H1 (cell line): Measurements from ENCODE around the gene TNFRSF1A. TPM values are rescaled to one million over a fixed set of nuclear protein-coding genes. Genes with fewer than 3 reads are reported as not detected.

Experiments
- CTCF ChIA-PET: fragments of 300-600 bp; sonication (Branson Sonifier 250); formaldehyde crosslinking; loops from one replicate; lab custom pipeline; 2021; ENCODE audit not compliant: partially characterized antibody; lab: Charles Lee
- POLR2A ChIA-PET: fragments of 300-600 bp; sonication (Branson Sonifier 250); formaldehyde crosslinking; loops from one replicate; lab custom pipeline; 2021; ENCODE audit warnings: inconsistent platforms; ENCODE audit not compliant: partially characterized antibody; lab: Charles Lee
- DNase-seq, 2 experiments: peaks; one replicate each; pipeline versions ENCODE4 v3.0.0 to v3.0.0-alpha.2; 2010 to 2022; ENCODE audit warnings: low spot score in 2 of 2, low read depth in 1 of 2, mixed read lengths in 1 of 2
- FAIRE-seq: peaks from 2 replicates; lab custom pipeline; 2011; peaks lifted over from hg19 to GRCh38; lab: Jason Lieb, UNC
- H2AFZ ChIP-seq: 2 replicates; pipeline ENCODE4 v1.8.1; 2012; ENCODE audit warnings: low read length, inconsistent platforms
- H2AK5ac ChIP-seq: 2 replicates; pipeline ENCODE4 v1.6.1; 2013; ENCODE audit warnings: low read depth, low read length
- H2BK120ac ChIP-seq: replicated peaks from 2 replicates; pipeline ENCODE3; 2013; ENCODE audit warnings: low read depth, low read length, inconsistent platforms
- H2BK12ac ChIP-seq: 2 replicates; pipeline ENCODE4 v1.6.1; 2013; ENCODE audit warnings: low read depth, low read length
- H2BK15ac ChIP-seq: 2 replicates; pipeline ENCODE4 v1.6.1; 2013; ENCODE audit warnings: low read length
- H2BK20ac ChIP-seq: 2 replicates; pipeline ENCODE4 v1.6.1; 2013; ENCODE audit warnings: low read length
- H2BK5ac ChIP-seq: 2 replicates; pipeline ENCODE4 v1.6.1; 2013; ENCODE audit warnings: low read depth, low read length
- H3K14ac ChIP-seq: 2 replicates; pipeline ENCODE4 v1.6.1; 2013; ENCODE audit warnings: inconsistent platforms; ENCODE audit not compliant: insufficient read length
- H3K18ac ChIP-seq: 2 replicates; pipeline ENCODE4 v1.6.1; 2013; ENCODE audit warnings: low read length; ENCODE audit errors: extremely low read depth
- H3K23ac ChIP-seq: 2 replicates; pipeline ENCODE4 v1.6.1; 2013; ENCODE audit warnings: inconsistent platforms; ENCODE audit not compliant: insufficient read length
- H3K23me2 ChIP-seq: 2 replicates; pipeline ENCODE4 v1.6.1; 2013; ENCODE audit warnings: low read depth, low read length
- H3K27ac ChIP-seq: 2 replicates; pipeline ENCODE4 v1.6.1; 2011; ENCODE audit warnings: low read depth, low read length, inconsistent platforms
- H3K27me3 ChIP-seq, 4 experiments: replicated peaks in 1 of 4; 1 replicate in 1 of 4; 2 replicates in 3 of 4; pipeline versions ENCODE4 v1.6.1 to v1.8.1; 2011 to 2013; ENCODE audit warnings: low read length in 3 of 4, mild to moderate bottlenecking in 3 of 4, inconsistent platforms in 2 of 4, mixed read lengths in 2 of 4, moderate library complexity in 1 of 4; ENCODE audit not compliant: control insufficient read depth in 3 of 4, insufficient read depth in 3 of 4; ENCODE audit errors: extremely low read depth in 1 of 4
- H3K36me3 ChIP-seq, 4 experiments: 2 replicates each; pipeline versions ENCODE4 v1.6.1 to v1.8.1; 2011 to 2013; ENCODE audit warnings: mild to moderate bottlenecking in 4 of 4, low read length in 3 of 4, moderate library complexity in 2 of 4, control low read depth in 1 of 4, inconsistent platforms in 1 of 4; ENCODE audit not compliant: insufficient read depth in 4 of 4, control insufficient read depth in 2 of 4
- H3K4ac ChIP-seq: replicated peaks from 2 replicates; pipeline ENCODE3; 2013; ENCODE audit warnings: low read length, low read depth, mixed read lengths, inconsistent platforms; ENCODE audit not compliant: insufficient read length
- H3K4me1 ChIP-seq, 4 experiments: replicated peaks in 1 of 4; 1 replicate in 1 of 4; 2 replicates in 3 of 4; pipeline versions ENCODE4 v1.6.1 to v1.8.1; 2011 to 2013; ENCODE audit warnings: low read length in 3 of 4, inconsistent platforms in 2 of 4, mixed read lengths in 1 of 4; ENCODE audit not compliant: insufficient read depth in 4 of 4, control insufficient read depth in 3 of 4
- H3K4me2 ChIP-seq, 2 experiments: 2 replicates each; pipeline versions ENCODE4 v1.6.1 to v1.8.1; 2011 to 2013; ENCODE audit warnings: low read depth in 2 of 2, low read length in 2 of 2, control low read depth in 1 of 2, inconsistent platforms in 1 of 2, mild to moderate bottlenecking in 1 of 2; ENCODE audit not compliant: insufficient read depth in 1 of 2
- H3K4me3 ChIP-seq, 4 experiments: fragments of 200-600, 300-600 bp in 1 of 4; sonication (generic), shearing (Covaris generic), sonication (Bioruptor Twin) in 1 of 4; 2 replicates each; pipeline versions ENCODE4 v1.5.1 to v1.8.1; 2011 to 2016; ENCODE audit warnings: low read length in 4 of 4, low read depth in 3 of 4, control low read depth in 2 of 4, inconsistent platforms in 2 of 4, mild to moderate bottlenecking in 2 of 4, mixed read lengths in 1 of 4, moderate library complexity in 1 of 4; ENCODE audit not compliant: insufficient read depth in 2 of 4; ENCODE audit errors: extremely low read depth in 1 of 4
- H3K56ac ChIP-seq: replicated peaks from 2 replicates; pipeline ENCODE3; 2013; ENCODE audit warnings: low read depth, mild to moderate bottlenecking, mixed read lengths, low read length, inconsistent platforms; ENCODE audit not compliant: insufficient read length
- H3K79me1 ChIP-seq: 2 replicates; pipeline ENCODE4 v1.6.1; 2013; ENCODE audit warnings: low read depth, low read length, control low read depth
- H3K79me2 ChIP-seq, 2 experiments: 2 replicates each; pipeline versions ENCODE4 v1.6.1 to v1.8.1; 2012 to 2013; ENCODE audit warnings: low read length in 2 of 2, mild to moderate bottlenecking in 2 of 2, inconsistent platforms in 1 of 2; ENCODE audit not compliant: insufficient read depth in 2 of 2, control insufficient read depth in 1 of 2
- H3K9ac ChIP-seq, 4 experiments: replicated peaks in 1 of 4; 1 replicate in 1 of 4; 2 replicates in 3 of 4; pipeline versions ENCODE4 v1.6.1 to v1.8.1; 2011 to 2013; ENCODE audit warnings: low read depth in 3 of 4, low read length in 3 of 4, control low read depth in 2 of 4, mild to moderate bottlenecking in 2 of 4, moderate library complexity in 2 of 4, inconsistent platforms in 1 of 4; ENCODE audit errors: extremely low read depth in 1 of 4
- H3K9me3 ChIP-seq, 2 experiments: 2 replicates each; pipeline versions ENCODE4 v1.6.1 to v1.8.1; 2012 to 2013; ENCODE audit warnings: mild to moderate bottlenecking in 2 of 2, moderate library complexity in 2 of 2, control low read depth in 1 of 2, inconsistent platforms in 1 of 2, low read depth in 1 of 2, low read length in 1 of 2, mixed read lengths in 1 of 2; ENCODE audit not compliant: insufficient read depth in 2 of 2
- H4K20me1 ChIP-seq, 2 experiments: replicated peaks in 1 of 2; 2 replicates each; pipeline versions ENCODE3 to v1.8.1; 2011 to 2013; ENCODE audit warnings: inconsistent platforms in 2 of 2, low read length in 2 of 2, mild to moderate bottlenecking in 1 of 2; ENCODE audit not compliant: insufficient read depth in 2 of 2, control insufficient read depth in 1 of 2
- H4K5ac ChIP-seq: 2 replicates; pipeline ENCODE4 v1.6.1; 2013; ENCODE audit warnings: low read length, low read depth, mixed read lengths, inconsistent platforms; ENCODE audit not compliant: insufficient read length
- H4K8ac ChIP-seq: 2 replicates; pipeline ENCODE4 v1.8.0; 2013; ENCODE audit warnings: mild to moderate bottlenecking, moderate library complexity, low read length, inconsistent platforms; ENCODE audit not compliant: insufficient read depth; ENCODE audit errors: extremely low read depth
- H4K91ac ChIP-seq: replicated peaks from 2 replicates; pipeline ENCODE3; 2013; ENCODE audit warnings: low read length, mixed read lengths, inconsistent platforms; ENCODE audit not compliant: insufficient read length
- CHD1 ChIP-seq: IDR thresholded peaks from 2 replicates; pipeline ENCODE4 v1.6.1; 2012; ENCODE audit warnings: low read depth, low read length, improper control_type of control experiment
- EP300 ChIP-seq, 2 experiments: IDR thresholded peaks; 1 replicate in 1 of 2; 2 replicates in 1 of 2; pipeline ENCODE4 v1.6.1; 2011 to 2012; ENCODE audit warnings: low read depth in 2 of 2, low read length in 2 of 2, mild to moderate bottlenecking in 2 of 2, borderline replicate concordance in 1 of 2, inconsistent platforms in 1 of 2, moderate library complexity in 1 of 2
- SIRT6 ChIP-seq: IDR thresholded peaks from one replicate; pipeline ENCODE4 v1.7.1; 2012; ENCODE audit warnings: low read length, inconsistent platforms
- WGBS, 2 experiments: shearing (Covaris generic) in 1 of 2; methylation state at CpG; one replicate each; pipeline versions ENCODE4 v1.1.6 to v1.1.7; 2013 to 2015; ENCODE audit warnings: low lambda C conversion rate in 2 of 2, mixed read lengths in 2 of 2, inconsistent platforms in 1 of 2, low coverage in 1 of 2, missing lambda C conversion rate in 1 of 2; ENCODE audit not compliant: insufficient replicate concordance in 2 of 2, insufficient coverage in 1 of 2, insufficient read length in 1 of 2; ENCODE audit errors: extremely low coverage in 1 of 2, missing lambda C conversion rate in 1 of 2; 5-methylcytosine and 5-hydroxymethylcytosine counted together
- polyA plus RNA-seq, 7 experiments: library from polyadenylated mRNA; depleted of rRNA in 3 of 7; stranded (reverse) in 5 of 7; unstranded in 2 of 7; fragments of >200 nt in 5 of 7; fragments of 200-250 nt in 2 of 7; gene quantifications; 1 replicate in 5 of 7; 2 replicates in 1 of 7; 4 replicates in 1 of 7; pipeline versions ENCODE4 v1.2.1 to v1.2.3, GENCODE V29; 2011 to 2013; ENCODE audit warnings: missing spikeins in 2 of 7, mixed read lengths in 2 of 7
- total RNA-seq: library from RNA; stranded (reverse); fragmentation: NEBNext Ultra II Directional; extraction: Animal tissue kit (Norgen Biotek cat#: 25700); gene quantifications from 2 replicates; pipeline ENCODE4 v1.2.1, GENCODE V29; 2021

Gene TNFRSF1A
- total and polyA plus RNA-seq, 2 of the 8 experiments (the other 6 are each of a cell fraction or from before 2014, with no cell fraction given), result 28.7 to 42.1 TPM

DNA sequence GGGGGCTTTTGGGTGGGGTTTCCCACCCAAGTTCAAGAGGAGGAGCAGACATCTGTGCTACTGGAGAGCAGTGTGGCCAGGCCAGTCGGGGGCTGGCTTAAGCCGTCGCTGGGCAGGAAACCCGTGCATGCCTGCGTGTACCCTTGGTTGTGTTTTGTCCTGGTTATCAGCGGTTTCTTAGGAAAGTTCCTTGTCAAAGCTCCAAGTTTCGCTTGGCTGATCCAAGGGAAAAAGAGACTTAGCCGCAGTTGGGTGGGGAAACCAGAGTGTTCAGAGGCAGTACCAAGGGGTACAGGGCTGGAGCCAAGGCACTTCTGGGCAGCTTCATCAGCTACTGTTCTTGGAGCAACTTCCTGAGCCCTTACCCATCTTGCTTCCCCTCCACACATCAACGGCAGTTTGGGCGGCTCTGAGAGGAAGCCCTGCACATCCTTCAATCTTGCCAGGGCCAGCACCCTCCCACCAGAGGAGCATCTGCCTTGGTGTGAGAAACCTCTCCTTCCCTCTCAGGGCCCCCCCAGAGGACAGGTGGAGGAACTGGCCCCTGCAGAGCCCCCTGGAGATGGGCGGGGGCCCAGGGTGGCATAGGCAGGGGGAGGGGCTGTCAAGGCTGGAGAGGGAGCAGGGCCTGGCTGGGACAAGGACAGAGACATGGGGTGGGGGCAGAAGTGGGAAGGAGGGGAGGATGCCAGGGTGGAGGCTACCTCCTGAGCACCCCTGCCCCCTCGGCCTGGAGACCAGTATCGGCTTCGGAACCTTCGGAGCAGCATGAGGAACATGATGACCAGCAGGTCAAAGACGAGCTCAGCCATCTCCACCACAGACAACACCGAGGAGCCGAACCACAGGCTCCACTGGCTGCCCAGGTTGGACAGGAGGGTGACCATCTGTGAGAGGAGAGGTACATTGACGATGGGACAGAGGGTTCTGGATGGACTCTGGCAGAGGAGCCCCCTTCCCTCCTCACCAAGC lies 5.8 kb upstream of the TNFRSF1A start:
- Histone ChIP-seq H2AK5ac (no peak overlapping the region), H3K23ac (no peak overlapping the region), H3K4me3 (no peak overlapping the region), H3K56ac (no peak overlapping the region), H4K91ac (no peak overlapping the region), H3K9me3 (no peaks in the 10 kb centered on the region), H2BK15ac (no peak overlapping the region), H3K4me1 (peaks cover under 1 to 9% (median 7%) of the 10 kb centered on the region in 4 experiments; a peak in 4 of 7 replicates), H3K14ac (no peak overlapping the region), H4K5ac (no peak overlapping the region), H2BK120ac (no peak overlapping the region), H3K79me2 (no peaks in the 10 kb centered on the region), H3K79me1 (no peaks in the 10 kb centered on the region), H3K27me3 (no peaks in the 10 kb centered on the region), H2BK20ac (no peak overlapping the region), H3K18ac (no peak overlapping the region), H3K4ac (no peak overlapping the region), H3K27ac (no peak overlapping the region), H3K9ac (no peak overlapping the region), H3K23me2 (no peaks in the 10 kb centered on the region), H4K20me1 (no peaks in the 10 kb centered on the region), H2BK12ac (no peak overlapping the region), H3K4me2 (no peak overlapping the region), H2AFZ (no peak overlapping the region), H3K36me3 (peaks cover 6 to 33% (median 16%) of the 10 kb centered on the region in 4 experiments; a peak in 7 of 8 replicates), H2BK5ac (no peak overlapping the region), H4K8ac (no peak overlapping the region)
- FAIRE-seq, result no peak
- no peak for DNase-seq
- ChIA-PET POLR2A (interaction anchor here (0.6 to 17.1 kb wide), 11 partner anchors 9 to 190 kb away, joined by 3 to 286 read pairs (median 6); partner anchors contain the start of genes SCNN1A, TAPBPL and VAMP1), CTCF (interaction anchor here (0.5 to 8.9 kb wide), 5 partner anchors 8 to 171 kb away, joined by 3 to 74 read pairs (median 3); partner anchors contain the start of gene SCNN1A)
- TF ChIP-seq EP300 (IDR thresholded peaks at IDR 0.05; ENCODE audit: borderline replicate concordance in 1 of 2, low read depth in 2 of 2, low read length in 2 of 2), result no peak
- TF ChIP-seq CHD1, result no peak
- TF ChIP-seq SIRT6, result no peak
- 99% methylated on average over 14 of the region's 19 CpGs; no CpG with 5 or more reads in 1 of the 2 experiments for WGBS, 2 experiments
